SK-N-SH (cell line): ENCODE measurements around the gene FBN2. TPM values are rescaled to one million over a fixed set of nuclear protein-coding genes. Genes with fewer than 3 reads are reported as not detected.

ENCODE experiments used
- CTCF ChIA-PET: fragments of 300-600, 350-600 bp; formaldehyde crosslinking; extraction: SDS; loops from one replicate; lab custom pipeline; 2021; lab: Yijun Ruan, JAX
- POLR2A ChIA-PET: fragments of 350-600 bp; sonication (Branson Sonifier 250); formaldehyde crosslinking; extraction: SDS; loops from one replicate; lab custom pipeline; 2020; ENCODE audit warnings: antibody characterized with exemption, inconsistent platforms; lab: Yijun Ruan, JAX
- DNase-seq: peaks from one replicate; pipeline ENCODE4 v3.0.0; 2012
- H2AFZ ChIP-seq: fragments of 200-600 bp; sonication (generic); 2 replicates; pipeline ENCODE4 v1.8.1; 2016; ENCODE audit warnings: antibody characterized with exemption, mild to moderate bottlenecking, low read depth
- H3F3A ChIP-seq: fragments of 200-600 bp; sonication (generic); replicated peaks from 2 replicates; pipeline ENCODE3; 2016; ENCODE audit warnings: antibody characterized with exemption, mild to moderate bottlenecking; ENCODE audit not compliant: insufficient read depth
- H3K27ac ChIP-seq, 2 experiments: fragments of 200-500 bp in 1 of 2; fragments of 200-600 bp in 1 of 2; sonication (Bioruptor generic) in 1 of 2; sonication (generic), shearing (Covaris generic) in 1 of 2; 2 replicates each; pipeline versions ENCODE4 v1.5.1 to v1.6.1; 2014 to 2016; ENCODE audit warnings: low read depth in 2 of 2, inconsistent platforms in 1 of 2, low read length in 1 of 2, mild to moderate bottlenecking in 1 of 2, mixed read lengths in 1 of 2
- H3K27me3 ChIP-seq: fragments of 200-600 bp; sonication (generic), shearing (Covaris generic); 2 replicates; pipeline ENCODE4 v1.6.1; 2016; ENCODE audit warnings: mixed run types; ENCODE audit not compliant: insufficient read depth
- H3K36me3 ChIP-seq, 2 experiments: fragments of 200-500 bp in 1 of 2; fragments of 200-600 bp in 1 of 2; sonication (Bioruptor generic) in 1 of 2; sonication (generic) in 1 of 2; replicated peaks in 1 of 2; 2 replicates each; pipeline versions ENCODE3 to v1.5.1; 2014 to 2016; ENCODE audit warnings: low read length in 1 of 2, mild to moderate bottlenecking in 1 of 2; ENCODE audit not compliant: insufficient read depth in 2 of 2, control insufficient read depth in 1 of 2
- H3K4me1 ChIP-seq, 2 experiments: fragments of 200-500 bp in 1 of 2; fragments of 200-600 bp in 1 of 2; sonication (Bioruptor generic) in 1 of 2; sonication (generic), shearing (Covaris generic) in 1 of 2; 2 replicates each; pipeline versions ENCODE4 v1.5.1 to v1.6.1; 2014 to 2016; ENCODE audit warnings: low read depth in 1 of 2, low read length in 1 of 2, mixed run types in 1 of 2; ENCODE audit not compliant: insufficient read depth in 2 of 2, control insufficient read depth in 1 of 2
- H3K4me2 ChIP-seq: fragments of 200-600 bp; sonication (generic), shearing (Covaris generic); 2 replicates; pipeline ENCODE4 v1.6.1; 2017; ENCODE audit warnings: mixed run types
- H3K4me3 ChIP-seq, 2 experiments: fragments of 200-500 bp in 1 of 2; fragments of 200-600 bp in 1 of 2; sonication (Bioruptor generic) in 1 of 2; sonication (generic), shearing (Covaris generic) in 1 of 2; 2 replicates each; pipeline versions ENCODE4 v1.5.1 to v1.8.1; 2014 to 2016; ENCODE audit warnings: low read depth in 2 of 2, inconsistent platforms in 1 of 2, low read length in 1 of 2, mild to moderate bottlenecking in 1 of 2, mixed read lengths in 1 of 2, moderate library complexity in 1 of 2
- H3K79me2 ChIP-seq: fragments of 200-600 bp; sonication (generic); 2 replicates; pipeline ENCODE4 v1.8.1; 2017; ENCODE audit warnings: mild to moderate bottlenecking; ENCODE audit not compliant: insufficient read depth
- H3K9ac ChIP-seq: fragments of 200-600 bp; sonication (generic); 2 replicates; pipeline ENCODE4 v1.6.1; 2017; ENCODE audit warnings: mixed run types
- H3K9me2 ChIP-seq: fragments of 200-600 bp; sonication (generic); 2 replicates; pipeline ENCODE4 v1.6.1; 2017; ENCODE audit warnings: mixed run types
- H3K9me3 ChIP-seq: fragments of 200-600 bp; sonication (generic); 2 replicates; pipeline ENCODE4 v1.6.1; 2017; ENCODE audit warnings: mixed run types, mild to moderate bottlenecking, moderate library complexity
- H4K20me1 ChIP-seq: fragments of 200-600 bp; sonication (generic); 2 replicates; pipeline ENCODE4 v1.6.1; 2017; ENCODE audit warnings: mild to moderate bottlenecking, mixed run types; ENCODE audit not compliant: insufficient read depth
- ELF1 ChIP-seq: IDR thresholded peaks from 2 replicates; pipeline ENCODE4 v1.4.0; 2012
- EP300 ChIP-seq, 2 experiments: IDR thresholded peaks; 2 replicates each; pipeline versions ENCODE4 v1.4.0 to v1.6.1; 2012; ENCODE audit warnings: borderline replicate concordance in 1 of 2, low read depth in 1 of 2, low read length in 1 of 2
- FOXJ3 ChIP-seq: sonication (generic); formaldehyde crosslinking; IDR thresholded peaks from 2 replicates; pipeline ENCODE4 v1.5.1; 2020; ENCODE audit warnings: mild to moderate bottlenecking, missing genetic modification reagents
- FOXM1 ChIP-seq: IDR thresholded peaks from 2 replicates; pipeline ENCODE4 v1.4.0; 2012; ENCODE audit warnings: low read depth, mild to moderate bottlenecking
- GATA2 ChIP-seq: sonication (generic); formaldehyde crosslinking; IDR thresholded peaks from 2 replicates; pipeline ENCODE4 v1.5.0; 2020; ENCODE audit warnings: mild to moderate bottlenecking, missing genetic modification reagents
- MXI1 ChIP-seq: IDR thresholded peaks from 2 replicates; pipeline ENCODE4 v1.6.1; 2012; ENCODE audit warnings: mild to moderate bottlenecking, low read depth, low read length, improper control_type of control experiment
- NFIC ChIP-seq: IDR thresholded peaks from 2 replicates; pipeline ENCODE4 v1.4.0; 2012; ENCODE audit warnings: borderline replicate concordance
- POLR2AphosphoS5 ChIP-seq: IDR thresholded peaks from 2 replicates; pipeline ENCODE4 v1.6.1; 2012; ENCODE audit warnings: low read depth, low read length
- RAD21 ChIP-seq: IDR thresholded peaks from 2 replicates; pipeline ENCODE4 v1.6.1; 2012; ENCODE audit warnings: mild to moderate bottlenecking, low read length
- RCOR1 ChIP-seq: fragments of 150-350 bp; IDR thresholded peaks from 2 replicates; pipeline ENCODE4 v1.6.1; 2017; ENCODE audit warnings: antibody characterized with exemption, low read length
- SIN3A ChIP-seq: IDR thresholded peaks from 2 replicates; pipeline ENCODE4 v1.6.1; 2012; ENCODE audit warnings: low read depth, mild to moderate bottlenecking, low read length, moderate library complexity, borderline replicate concordance
- SMC3 ChIP-seq: IDR thresholded peaks from 2 replicates; pipeline ENCODE4 v1.6.1; 2012; ENCODE audit warnings: low read depth, low read length, improper control_type of control experiment
- TAF1 ChIP-seq: IDR thresholded peaks from 2 replicates; pipeline ENCODE4 v1.6.1; 2012; ENCODE audit warnings: low read depth, mild to moderate bottlenecking, low read length, moderate library complexity, borderline replicate concordance
- TEAD4 ChIP-seq: IDR thresholded peaks from 2 replicates; pipeline ENCODE4 v1.4.0; 2012; ENCODE audit warnings: mild to moderate bottlenecking, borderline replicate concordance; ENCODE audit not compliant: insufficient read depth
- WGBS: methylation state at CpG from one replicate; pipeline ENCODE4 v1.1.6; 2017; ENCODE audit warnings: low lambda C conversion rate; 5-methylcytosine and 5-hydroxymethylcytosine counted together
- polyA plus RNA-seq, 3 experiments: library from polyadenylated mRNA; depleted of rRNA; stranded (reverse); fragments of >200 nt; gene quantifications; 2 replicates each; pipeline ENCODE4 v1.2.3, GENCODE V29; 2012
- TF ChIP-seq, protein P1 (sequence below): IDR thresholded peaks from 2 replicates; pipeline ENCODE4 v1.6.1; 2012; ENCODE audit warnings: mild to moderate bottlenecking, low read depth, low read length, moderate library complexity
- TF ChIP-seq, protein P2 (sequence below): fragments of 200-600 bp; sonication (generic); IDR thresholded peaks from 2 replicates; pipeline ENCODE4 v1.6.1; 2017; ENCODE audit warnings: antibody characterized with exemption, mild to moderate bottlenecking, moderate library complexity
- TF ChIP-seq, protein P3 (sequence below): IDR thresholded peaks from 2 replicates; pipeline ENCODE4; 2012
- TF ChIP-seq, protein P4 (sequence below): fragments of 150-350 bp; IDR thresholded peaks from 2 replicates; pipeline ENCODE4 v1.6.1; 2017; ENCODE audit warnings: antibody characterized with exemption, low read length, low read depth, borderline replicate concordance
- TF ChIP-seq, protein P5 (sequence below): IDR thresholded peaks from 2 replicates; pipeline ENCODE4 v1.4.0; 2012; ENCODE audit warnings: low read depth

Gene FBN2
- polyA plus RNA-seq, 1 of the 3 experiments (the other 2 are of a cell fraction): 2.2 TPM

DNA sequence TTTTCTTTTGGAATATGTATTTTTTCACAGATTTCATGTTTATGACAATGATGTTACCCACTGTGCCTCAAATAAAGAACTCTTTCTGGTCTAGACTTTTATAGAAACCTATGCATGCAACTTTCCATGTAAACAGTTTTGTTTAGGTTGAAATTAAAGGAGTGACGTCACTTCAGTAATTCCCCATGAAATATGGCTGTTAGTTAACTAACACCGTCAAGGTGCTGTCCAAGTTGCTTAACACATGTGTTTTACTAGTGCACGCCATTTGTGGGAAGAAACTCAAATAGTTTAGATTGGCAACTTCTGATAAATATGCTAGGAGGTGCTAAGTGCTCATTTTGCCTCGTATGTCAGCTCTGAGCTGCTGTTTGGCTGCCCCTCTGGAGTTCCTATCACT lies 102.2 kb downstream of the FBN2 start (continued):
- TF ChIP-seq, protein P1, sequence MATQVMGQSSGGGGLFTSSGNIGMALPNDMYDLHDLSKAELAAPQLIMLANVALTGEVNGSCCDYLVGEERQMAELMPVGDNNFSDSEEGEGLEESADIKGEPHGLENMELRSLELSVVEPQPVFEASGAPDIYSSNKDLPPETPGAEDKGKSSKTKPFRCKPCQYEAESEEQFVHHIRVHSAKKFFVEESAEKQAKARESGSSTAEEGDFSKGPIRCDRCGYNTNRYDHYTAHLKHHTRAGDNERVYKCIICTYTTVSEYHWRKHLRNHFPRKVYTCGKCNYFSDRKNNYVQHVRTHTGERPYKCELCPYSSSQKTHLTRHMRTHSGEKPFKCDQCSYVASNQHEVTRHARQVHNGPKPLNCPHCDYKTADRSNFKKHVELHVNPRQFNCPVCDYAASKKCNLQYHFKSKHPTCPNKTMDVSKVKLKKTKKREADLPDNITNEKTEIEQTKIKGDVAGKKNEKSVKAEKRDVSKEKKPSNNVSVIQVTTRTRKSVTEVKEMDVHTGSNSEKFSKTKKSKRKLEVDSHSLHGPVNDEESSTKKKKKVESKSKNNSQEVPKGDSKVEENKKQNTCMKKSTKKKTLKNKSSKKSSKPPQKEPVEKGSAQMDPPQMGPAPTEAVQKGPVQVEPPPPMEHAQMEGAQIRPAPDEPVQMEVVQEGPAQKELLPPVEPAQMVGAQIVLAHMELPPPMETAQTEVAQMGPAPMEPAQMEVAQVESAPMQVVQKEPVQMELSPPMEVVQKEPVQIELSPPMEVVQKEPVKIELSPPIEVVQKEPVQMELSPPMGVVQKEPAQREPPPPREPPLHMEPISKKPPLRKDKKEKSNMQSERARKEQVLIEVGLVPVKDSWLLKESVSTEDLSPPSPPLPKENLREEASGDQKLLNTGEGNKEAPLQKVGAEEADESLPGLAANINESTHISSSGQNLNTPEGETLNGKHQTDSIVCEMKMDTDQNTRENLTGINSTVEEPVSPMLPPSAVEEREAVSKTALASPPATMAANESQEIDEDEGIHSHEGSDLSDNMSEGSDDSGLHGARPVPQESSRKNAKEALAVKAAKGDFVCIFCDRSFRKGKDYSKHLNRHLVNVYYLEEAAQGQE: no peak
- no peak for TF ChIP-seq EP300 (IDR thresholded peaks at IDR 0.05; ENCODE audit: borderline replicate concordance in 1 of 2, low read depth in 1 of 2, low read length in 1 of 2)
- TF ChIP-seq MXI1: no peak
- TF ChIP-seq RAD21: no peak

DNA sequence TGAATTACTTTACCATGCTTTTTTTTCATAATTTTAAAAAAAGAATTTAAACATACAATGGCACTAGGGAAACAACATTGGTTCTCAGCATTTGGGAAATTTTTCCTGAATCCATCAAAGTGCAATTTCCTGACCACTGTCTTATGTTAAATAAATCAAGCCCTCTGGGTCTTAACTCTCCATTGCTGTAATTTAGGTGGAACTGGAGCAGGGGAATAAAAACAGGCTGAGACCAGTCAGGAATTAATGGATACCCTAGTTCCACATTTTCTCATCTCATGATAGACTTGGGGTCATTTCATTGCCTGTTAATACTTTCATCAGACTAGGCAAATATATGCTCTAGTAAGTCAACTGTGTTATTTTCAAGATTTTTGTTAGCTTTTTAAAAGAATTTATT lies 103.1 kb downstream of the FBN2 start:
- no peaks in the 10 kb centered on the region for H3K9me2 ChIP-seq
- no peaks in the 10 kb centered on the region for H4K20me1 ChIP-seq
- 0 out of 2 replicates have a peak, but pooled peaks cover 5% of the 10 kb centered on the region for H3K27me3 ChIP-seq
- H2AFZ ChIP-seq: no peak overlapping the region
- DNase-seq: no peak
- H3K4me1 ChIP-seq: no peaks in the 10 kb centered on the region
- ChIA-PET CTCF (no interaction called here), POLR2A (no interaction called here)
- H3K9me3 ChIP-seq: no peaks in the 10 kb centered on the region
- H3K4me3 ChIP-seq: no peak overlapping the region
- H3K79me2 ChIP-seq: no peaks in the 10 kb centered on the region
- no peak overlapping the region for H3K27ac ChIP-seq
- H3K4me2 ChIP-seq: no peak overlapping the region
- TF ChIP-seq ELF1 (no peak), NFIC (no peak), EP300 (IDR thresholded peaks at IDR 0.05; ENCODE audit: borderline replicate concordance in 1 of 2, low read depth in 1 of 2, low read length in 1 of 2) (no peak), GATA2 (CRISPR knock-in tag) (no peak), FOXM1 (no peak), FOXJ3 (CRISPR knock-in tag) (no peak)
- no peaks in the 10 kb centered on the region for H3F3A ChIP-seq
- no peak overlapping the region for H3K9ac ChIP-seq
- peaks cover 0 to under 1% of the 10 kb centered on the region in 2 experiments for H3K36me3 ChIP-seq

DNA sequence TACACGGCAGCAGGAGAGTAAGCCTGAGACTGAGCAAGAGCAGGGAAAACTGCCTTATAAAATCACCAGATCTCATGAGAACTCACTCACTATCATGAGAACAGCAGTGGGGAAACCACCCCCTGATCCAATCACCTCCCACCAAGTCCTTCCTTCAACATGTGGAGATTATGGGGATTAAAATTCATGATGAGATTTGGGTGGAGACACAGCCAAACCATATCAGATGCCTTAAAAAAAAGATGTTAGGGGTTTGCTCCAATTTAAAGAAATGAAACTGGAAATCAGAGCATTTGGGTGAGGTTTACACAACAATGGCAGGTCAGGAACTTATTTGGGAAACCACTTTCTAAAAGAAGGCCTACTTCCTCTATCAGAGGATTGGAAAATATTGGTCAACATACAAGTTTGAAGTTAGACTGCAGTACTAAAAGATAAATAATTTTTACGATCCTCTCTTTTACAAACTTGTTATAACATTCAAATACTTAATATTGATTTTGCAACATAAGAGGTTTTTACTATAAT lies 105.1 kb downstream of the FBN2 start:
- DNase-seq: no peak
- Histone ChIP-seq H3K27me3 (0 out of 2 replicates have a peak, but pooled peaks cover 5% of the 10 kb centered on the region), H2AFZ (no peak overlapping the region), H3K4me2 (no peak overlapping the region), H3K9me3 (no peaks in the 10 kb centered on the region), H4K20me1 (no peaks in the 10 kb centered on the region), H3K79me2 (no peaks in the 10 kb centered on the region), H3K4me1 (no peaks in the 10 kb centered on the region), H3K36me3 (peaks cover 0 to 4% of the 10 kb centered on the region in 2 experiments), H3K4me3 (no peak overlapping the region), H3K9ac (no peak overlapping the region), H3K9me2 (no peaks in the 10 kb centered on the region), H3F3A (no peaks in the 10 kb centered on the region), H3K27ac (no peak overlapping the region)
- WGBS: 16% methylated on average over 2 of the region's 2 CpGs
- ChIA-PET POLR2A (no interaction called here), CTCF (no interaction called here)
- TF ChIP-seq, protein P2, sequence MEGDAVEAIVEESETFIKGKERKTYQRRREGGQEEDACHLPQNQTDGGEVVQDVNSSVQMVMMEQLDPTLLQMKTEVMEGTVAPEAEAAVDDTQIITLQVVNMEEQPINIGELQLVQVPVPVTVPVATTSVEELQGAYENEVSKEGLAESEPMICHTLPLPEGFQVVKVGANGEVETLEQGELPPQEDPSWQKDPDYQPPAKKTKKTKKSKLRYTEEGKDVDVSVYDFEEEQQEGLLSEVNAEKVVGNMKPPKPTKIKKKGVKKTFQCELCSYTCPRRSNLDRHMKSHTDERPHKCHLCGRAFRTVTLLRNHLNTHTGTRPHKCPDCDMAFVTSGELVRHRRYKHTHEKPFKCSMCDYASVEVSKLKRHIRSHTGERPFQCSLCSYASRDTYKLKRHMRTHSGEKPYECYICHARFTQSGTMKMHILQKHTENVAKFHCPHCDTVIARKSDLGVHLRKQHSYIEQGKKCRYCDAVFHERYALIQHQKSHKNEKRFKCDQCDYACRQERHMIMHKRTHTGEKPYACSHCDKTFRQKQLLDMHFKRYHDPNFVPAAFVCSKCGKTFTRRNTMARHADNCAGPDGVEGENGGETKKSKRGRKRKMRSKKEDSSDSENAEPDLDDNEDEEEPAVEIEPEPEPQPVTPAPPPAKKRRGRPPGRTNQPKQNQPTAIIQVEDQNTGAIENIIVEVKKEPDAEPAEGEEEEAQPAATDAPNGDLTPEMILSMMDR: no peak
- TF ChIP-seq TAF1 (no peak), FOXJ3 (CRISPR knock-in tag) (no peak), SIN3A (no peak), RCOR1 (no peak), TEAD4 (no peak), POLR2AphosphoS5 (no peak), SMC3 (no peak), GATA2 (CRISPR knock-in tag) (no peak), MXI1 (no peak)
- TF ChIP-seq, protein P3, sequence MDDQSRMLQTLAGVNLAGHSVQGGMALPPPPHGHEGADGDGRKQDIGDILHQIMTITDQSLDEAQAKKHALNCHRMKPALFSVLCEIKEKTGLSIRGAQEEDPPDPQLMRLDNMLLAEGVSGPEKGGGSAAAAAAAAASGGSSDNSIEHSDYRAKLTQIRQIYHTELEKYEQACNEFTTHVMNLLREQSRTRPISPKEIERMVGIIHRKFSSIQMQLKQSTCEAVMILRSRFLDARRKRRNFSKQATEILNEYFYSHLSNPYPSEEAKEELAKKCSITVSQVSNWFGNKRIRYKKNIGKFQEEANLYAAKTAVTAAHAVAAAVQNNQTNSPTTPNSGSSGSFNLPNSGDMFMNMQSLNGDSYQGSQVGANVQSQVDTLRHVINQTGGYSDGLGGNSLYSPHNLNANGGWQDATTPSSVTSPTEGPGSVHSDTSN: no peak
- TF ChIP-seq, protein P4, sequence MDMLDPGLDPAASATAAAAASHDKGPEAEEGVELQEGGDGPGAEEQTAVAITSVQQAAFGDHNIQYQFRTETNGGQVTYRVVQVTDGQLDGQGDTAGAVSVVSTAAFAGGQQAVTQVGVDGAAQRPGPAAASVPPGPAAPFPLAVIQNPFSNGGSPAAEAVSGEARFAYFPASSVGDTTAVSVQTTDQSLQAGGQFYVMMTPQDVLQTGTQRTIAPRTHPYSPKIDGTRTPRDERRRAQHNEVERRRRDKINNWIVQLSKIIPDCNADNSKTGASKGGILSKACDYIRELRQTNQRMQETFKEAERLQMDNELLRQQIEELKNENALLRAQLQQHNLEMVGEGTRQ: no peak
- TF ChIP-seq, protein P5, sequence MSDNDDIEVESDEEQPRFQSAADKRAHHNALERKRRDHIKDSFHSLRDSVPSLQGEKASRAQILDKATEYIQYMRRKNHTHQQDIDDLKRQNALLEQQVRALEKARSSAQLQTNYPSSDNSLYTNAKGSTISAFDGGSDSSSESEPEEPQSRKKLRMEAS: no peak
